Breast epithelium (tissue), 4 donors: ENCODE data around the gene SHISAL2B. TPM values are rescaled to one million over a fixed set of nuclear protein-coding genes. Genes with fewer than 3 reads are reported as not detected.

Source experiments
- DNase-seq, 2 donors: peaks; one replicate each; pipeline ENCODE4 v3.0.0-alpha.2; 2019; ENCODE audit warnings: low spot score in 2 of 2
- H3K27ac ChIP-seq, 2 donors: fragments of 200-600 bp; sonication (generic) in 1 of 2; one replicate each; pipeline ENCODE4 v1.5.1; 2016 to 2019; ENCODE audit warnings: mild to moderate bottlenecking in 1 of 2
- H3K27me3 ChIP-seq, 2 donors: fragments of 200-600 bp; sonication (generic) in 1 of 2; one replicate each; pipeline versions ENCODE4 v1.5.1 to v1.6.0; 2017 to 2019; ENCODE audit warnings: control low read depth in 1 of 2, mild to moderate bottlenecking in 1 of 2
- H3K36me3 ChIP-seq: fragments of 200-600 bp; one replicate; pipeline ENCODE4 v1.5.1; 2019
- H3K4me1 ChIP-seq, 2 donors: fragments of 200-600 bp; sonication (generic); one replicate each; pipeline ENCODE4 v1.5.1; 2016 to 2019; ENCODE audit warnings: control low read depth in 1 of 2
- H3K4me3 ChIP-seq, 3 donors: fragments of 200-600 bp; sonication (generic); 1 replicate in 2 of 3; 2 replicates in 1 of 3; pipeline ENCODE4 v1.5.1; 2016 to 2019; ENCODE audit warnings: mild to moderate bottlenecking in 3 of 3, moderate library complexity in 2 of 3
- H3K9me3 ChIP-seq, 2 donors: fragments of 200-600 bp; sonication (generic) in 1 of 2; one replicate each; pipeline ENCODE4 v1.5.1; 2016 to 2019; ENCODE audit warnings: control low read depth in 1 of 2
- CTCF ChIP-seq, 3 donors: fragments of 450-650 bp; IDR thresholded peaks; one replicate each; pipeline ENCODE4 v1.5.1; 2016 to 2017; ENCODE audit warnings: antibody characterized with exemption in 3 of 3, mild to moderate bottlenecking in 3 of 3, moderate library complexity in 3 of 3
- POLR2A ChIP-seq: fragments of 450-650 bp; IDR thresholded peaks from one replicate; pipeline ENCODE4 v1.6.1; 2016; ENCODE audit warnings: antibody characterized with exemption, mild to moderate bottlenecking, moderate library complexity
- POLR2AphosphoS5 ChIP-seq, 3 donors: sonication (generic); formaldehyde crosslinking; IDR thresholded peaks; one replicate each; pipeline ENCODE4 v1.6.1; 2017; ENCODE audit warnings: antibody characterized with exemption in 3 of 3
- intact Hi-C: fragments of 100-400 bp; cut with DNase I; formaldehyde crosslinking; loops from one replicate; pipeline ENCODE4 v1.15.1; 2023; ENCODE audit warnings: low total_unique reads
- total RNA-seq, 3 donors: library from RNA; depleted of rRNA; stranded (reverse); fragments of >200 nt; gene quantifications; one replicate each; pipeline ENCODE4 v1.1.0, GENCODE V29; 2016

Gene SHISAL2B
- total RNA-seq, 3 donors from 2014 or later = not detected

GRCh38 chr5:64667068-64667467 is 23.2 kb upstream of the SHISAL2B start:
- no peaks in the 10 kb centered on the region for H3K27me3 ChIP-seq
- intact Hi-C loops = no loop called here
- H3K4me1 ChIP-seq = no peaks in the 10 kb centered on the region
- no peak overlapping the region for H3K4me3 ChIP-seq
- H3K36me3 ChIP-seq = no peaks in the 10 kb centered on the region
- H3K9me3 ChIP-seq = no peaks in the 10 kb centered on the region
- H3K27ac ChIP-seq = no peak overlapping the region
- no peak for DNase-seq
- TF ChIP-seq POLR2AphosphoS5 (IDR thresholded peaks at IDR 0.05) = no peak
- TF ChIP-seq POLR2A = no peak
- no peak for TF ChIP-seq CTCF (IDR thresholded peaks at IDR 0.05)

- Histone ChIP-seq H3K4me1 (no peaks in the 10 kb centered on the region), H3K4me3 (no peak overlapping the region), H3K27me3 (no peaks in the 10 kb centered on the region), H3K27ac (no peak overlapping the region), H3K9me3 (no peaks in the 10 kb centered on the region), H3K36me3 (no peaks in the 10 kb centered on the region)
- intact Hi-C loops = no loop called here
- TF ChIP-seq CTCF (IDR thresholded peaks at IDR 0.05) = no peak
- TF ChIP-seq POLR2AphosphoS5 (IDR thresholded peaks at IDR 0.05) = no peak
- TF ChIP-seq POLR2A = no peak
- no peak for DNase-seq
Measured at GRCh38 chr5:64670277-64670676, 20.0 kb upstream of the SHISAL2B start.

GRCh38 chr5:64671678-64672077 is 18.6 kb upstream of the SHISAL2B start:
- no peak for TF ChIP-seq POLR2AphosphoS5 (IDR thresholded peaks at IDR 0.05)
- TF ChIP-seq POLR2A = no peak
- no peak for TF ChIP-seq CTCF (IDR thresholded peaks at IDR 0.05)
- Histone ChIP-seq H3K27me3 (no peaks in the 10 kb centered on the region), H3K9me3 (no peaks in the 10 kb centered on the region), H3K4me1 (no peaks in the 10 kb centered on the region), H3K4me3 (no peak overlapping the region), H3K36me3 (no peaks in the 10 kb centered on the region), H3K27ac (no peak overlapping the region)
- intact Hi-C loops = no loop called here
- no peak for DNase-seq

- DNase-seq = no peak
- H3K36me3 ChIP-seq = no peaks in the 10 kb centered on the region
- H3K4me1 ChIP-seq = no peaks in the 10 kb centered on the region
- H3K27me3 ChIP-seq = no peaks in the 10 kb centered on the region
- no peak overlapping the region for H3K27ac ChIP-seq
- no peaks in the 10 kb centered on the region for H3K9me3 ChIP-seq
- TF ChIP-seq POLR2A = no peak
- no peak for TF ChIP-seq POLR2AphosphoS5 (IDR thresholded peaks at IDR 0.05)
- TF ChIP-seq CTCF (IDR thresholded peaks at IDR 0.05) = no peak
- H3K4me3 ChIP-seq = no peak overlapping the region
- intact Hi-C loops = no loop called here
Measured at GRCh38 chr5:64678374-64678773, 11.9 kb upstream of the SHISAL2B start.

GRCh38 chr5:64680289-64680688 is 10.0 kb upstream of the SHISAL2B start:
- TF ChIP-seq POLR2AphosphoS5 (IDR thresholded peaks at IDR 0.05) = no peak
- TF ChIP-seq CTCF (IDR thresholded peaks at IDR 0.05) = no peak
- TF ChIP-seq POLR2A = no peak
- Histone ChIP-seq H3K9me3 (no peaks in the 10 kb centered on the region), H3K27ac (no peak overlapping the region), H3K36me3 (no peaks in the 10 kb centered on the region), H3K27me3 (no peaks in the 10 kb centered on the region), H3K4me3 (no peak overlapping the region), H3K4me1 (no peaks in the 10 kb centered on the region)
- no peak for DNase-seq
- intact Hi-C loops = no loop called here
